Measurements from ENCODE around the gene SHROOM3.

- no peak for TF ChIP-seq POLR2A (IDR thresholded peaks at IDR 0.05; ENCODE audit: low read depth, low read length)
- TF ChIP-seq JUN (IDR thresholded peaks at IDR 0.05; ENCODE audit: borderline replicate concordance, insufficient read depth, insufficient read length, low read depth), result no peak
- TF ChIP-seq, protein P1, sequence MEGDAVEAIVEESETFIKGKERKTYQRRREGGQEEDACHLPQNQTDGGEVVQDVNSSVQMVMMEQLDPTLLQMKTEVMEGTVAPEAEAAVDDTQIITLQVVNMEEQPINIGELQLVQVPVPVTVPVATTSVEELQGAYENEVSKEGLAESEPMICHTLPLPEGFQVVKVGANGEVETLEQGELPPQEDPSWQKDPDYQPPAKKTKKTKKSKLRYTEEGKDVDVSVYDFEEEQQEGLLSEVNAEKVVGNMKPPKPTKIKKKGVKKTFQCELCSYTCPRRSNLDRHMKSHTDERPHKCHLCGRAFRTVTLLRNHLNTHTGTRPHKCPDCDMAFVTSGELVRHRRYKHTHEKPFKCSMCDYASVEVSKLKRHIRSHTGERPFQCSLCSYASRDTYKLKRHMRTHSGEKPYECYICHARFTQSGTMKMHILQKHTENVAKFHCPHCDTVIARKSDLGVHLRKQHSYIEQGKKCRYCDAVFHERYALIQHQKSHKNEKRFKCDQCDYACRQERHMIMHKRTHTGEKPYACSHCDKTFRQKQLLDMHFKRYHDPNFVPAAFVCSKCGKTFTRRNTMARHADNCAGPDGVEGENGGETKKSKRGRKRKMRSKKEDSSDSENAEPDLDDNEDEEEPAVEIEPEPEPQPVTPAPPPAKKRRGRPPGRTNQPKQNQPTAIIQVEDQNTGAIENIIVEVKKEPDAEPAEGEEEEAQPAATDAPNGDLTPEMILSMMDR (IDR thresholded peaks at IDR 0.05; ENCODE audit: extremely low read depth in 1 of 2, insufficient read depth in 1 of 2, low read depth in 1 of 2, low read length in 2 of 2), result no peak
- TF ChIP-seq MYC (IDR thresholded peaks at IDR 0.05; ENCODE audit: low read depth, low read length), result no peak
Measured at GRCh38 chr4:76588274-76588673, 153.2 kb downstream of the SHROOM3 start.

Data from endothelial cell of umbilical vein (primary cell).